IPS-18a (cell line): ENCODE measurements around the gene MANSC1.
"Not testable (repeated sequence)": the region's sequence is repeated elsewhere in the genome, so short reads cannot be mapped to it uniquely, and the experiment has no call there.

Source experiments
- H3K27ac ChIP-seq: one replicate; pipeline ENCODE4 v1.5.1; 2013; ENCODE audit warnings: low read length
- H3K27me3 ChIP-seq: one replicate; pipeline ENCODE4 v1.6.1; 2013; ENCODE audit warnings: mild to moderate bottlenecking, low read length; ENCODE audit not compliant: control insufficient read depth, insufficient read depth
- H3K36me3 ChIP-seq: one replicate; pipeline ENCODE4 v1.6.1; 2013; ENCODE audit warnings: low read depth, low read length; ENCODE audit not compliant: control insufficient read depth
- H3K4me1 ChIP-seq: one replicate; pipeline ENCODE4 v1.6.1; 2013; ENCODE audit warnings: low read depth, low read length; ENCODE audit not compliant: control insufficient read depth
- H3K4me3 ChIP-seq: one replicate; pipeline ENCODE4 v1.5.1; 2013; ENCODE audit warnings: low read length
- H3K9ac ChIP-seq: one replicate; pipeline ENCODE4 v1.6.1; 2013; ENCODE audit warnings: mild to moderate bottlenecking, low read length, moderate library complexity
- H3K9me3 ChIP-seq: one replicate; pipeline ENCODE4 v1.6.1; 2013; ENCODE audit warnings: low read depth, low read length; ENCODE audit not compliant: control insufficient read depth

MANSC1 gene

DNA sequence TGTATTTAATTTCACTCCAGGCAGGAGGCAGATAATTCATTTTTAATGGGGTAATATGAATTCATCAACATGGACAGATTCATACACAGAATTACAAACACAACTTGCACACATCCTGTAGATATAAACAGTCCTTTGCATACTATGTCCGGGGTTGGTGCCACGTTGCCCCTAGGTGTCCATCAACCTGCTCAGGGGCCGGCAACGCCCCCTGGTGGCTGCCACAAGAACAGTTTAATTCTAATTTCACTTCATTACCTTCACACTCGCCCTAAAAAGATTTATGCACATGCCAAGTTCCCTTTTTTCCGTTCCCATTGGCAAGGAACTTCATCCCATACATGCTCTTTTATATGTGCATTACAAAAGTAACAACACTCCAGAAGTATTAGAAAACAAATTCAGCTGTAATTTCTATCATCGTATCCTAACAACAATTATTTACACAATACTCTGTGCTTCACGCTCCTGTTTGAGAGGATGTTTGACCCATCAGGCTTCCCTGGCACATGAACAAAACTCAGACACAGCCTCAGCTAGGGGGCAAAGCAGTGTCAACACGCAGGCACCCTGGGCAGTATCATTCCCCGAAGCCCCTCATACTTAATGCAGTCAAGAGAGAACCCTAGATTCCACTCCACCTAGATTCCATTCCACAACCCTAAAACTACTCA is 15.5 kb downstream of the MANSC1 start:
- Histone ChIP-seq H3K27me3 (no peaks in the 10 kb centered on the region), H3K9ac (no peak overlapping the region), H3K4me3 (no peak overlapping the region)

DNA sequence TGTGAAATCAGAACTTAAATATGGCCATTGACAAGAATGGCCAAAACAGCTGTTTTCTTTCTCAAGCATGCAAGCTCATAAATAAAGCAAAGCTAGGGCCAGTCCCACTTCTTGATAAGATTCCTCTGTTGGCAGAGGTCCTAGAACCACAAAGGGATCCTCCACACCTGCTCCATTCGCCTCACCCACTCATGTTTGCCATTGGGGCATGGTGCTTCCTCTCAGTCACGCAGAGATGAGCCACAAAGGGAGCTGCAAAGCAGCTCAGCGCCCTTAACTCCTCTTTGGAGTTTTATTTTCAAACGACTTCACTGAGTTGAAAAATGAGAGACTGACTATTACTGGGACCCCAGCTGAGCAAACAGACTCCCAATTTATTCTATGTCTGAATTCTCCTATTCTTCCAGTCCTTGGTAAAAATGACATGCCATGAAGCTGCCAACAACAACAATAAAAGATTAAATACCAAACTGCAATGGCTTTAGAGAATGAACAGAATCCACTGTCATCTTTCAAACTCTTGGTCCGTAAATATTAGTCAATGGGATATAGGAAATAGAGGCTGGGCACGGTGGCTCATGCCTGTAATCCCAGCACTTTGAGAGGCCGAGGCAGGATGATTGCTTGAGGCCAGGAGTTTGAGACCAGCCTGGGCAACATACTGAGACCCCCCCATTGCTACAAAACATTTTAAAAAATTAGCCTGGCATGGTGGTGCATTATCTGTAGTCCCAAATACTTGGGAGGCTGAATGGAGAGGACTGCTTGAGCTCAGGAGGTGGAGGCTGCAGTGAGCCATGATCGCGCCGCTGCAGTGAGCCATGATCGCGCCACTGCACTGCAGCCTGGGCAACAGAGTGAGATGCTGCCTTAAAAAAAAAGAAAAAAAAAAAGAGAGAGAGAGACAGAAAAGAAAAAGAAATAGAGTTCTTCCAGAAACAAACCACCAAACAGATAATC is 16.4 kb downstream of the MANSC1 start:
- Histone ChIP-seq H3K9ac (no peak overlapping the region), H3K4me3 (no peak overlapping the region), H3K27me3 (no peaks in the 10 kb centered on the region), H3K9me3 (no peaks in the 10 kb centered on the region), H3K27ac (no peak overlapping the region), H3K4me1 (peaks cover 11% of the 10 kb centered on the region), H3K36me3 (no peaks in the 10 kb centered on the region)

More for the DNA sequence above, 15.5 kb downstream of the MANSC1 start:
- Histone ChIP-seq H3K9me3 (no peaks in the 10 kb centered on the region), H3K27ac (no peak overlapping the region), H3K4me1 (peaks cover 11% of the 10 kb centered on the region), H3K36me3 (no peaks in the 10 kb centered on the region)

DNA sequence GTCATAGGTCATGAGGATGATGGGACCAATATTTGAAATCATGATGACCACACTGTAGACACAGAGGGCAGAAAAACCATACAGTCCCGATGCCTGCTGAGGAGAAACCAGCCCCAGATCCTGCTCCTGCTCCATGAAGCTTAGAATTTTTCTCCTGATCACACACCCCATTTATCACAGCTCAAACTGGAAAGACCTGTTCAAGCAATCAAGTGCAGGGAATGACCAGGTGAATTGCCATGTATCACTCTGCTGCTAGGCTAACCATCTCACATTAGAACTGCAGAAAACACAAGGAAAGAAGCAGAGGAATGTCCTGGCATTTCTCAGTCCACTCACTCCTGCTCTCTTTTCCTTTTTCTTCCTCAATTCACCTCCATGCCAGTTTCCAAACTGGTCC is 18.1 kb downstream of the MANSC1 start:
- no peak overlapping the region for H3K9ac ChIP-seq
- H3K36me3 ChIP-seq, result no peaks in the 10 kb centered on the region
- no peaks in the 10 kb centered on the region for H3K27me3 ChIP-seq
- no peaks in the 10 kb centered on the region for H3K9me3 ChIP-seq
- H3K4me3 ChIP-seq, result no peak overlapping the region
- no peak overlapping the region for H3K27ac ChIP-seq
- H3K4me1 ChIP-seq, result peaks cover 11% of the 10 kb centered on the region

- no peaks in the 10 kb centered on the region for H3K36me3 ChIP-seq
- no peaks in the 10 kb centered on the region for H3K27me3 ChIP-seq
- no peak overlapping the region for H3K4me3 ChIP-seq
- no peaks in the 10 kb centered on the region for H3K9me3 ChIP-seq
- H3K4me1 ChIP-seq, result peaks cover 11% of the 10 kb centered on the region
- H3K9ac ChIP-seq, result no peak overlapping the region
- H3K27ac ChIP-seq, result no peak overlapping the region
These were observed 18.7 kb downstream of the MANSC1 start for GRCh38 chr12:12331244-12331771.

- Histone ChIP-seq H3K36me3 (no peaks in the 10 kb centered on the region), H3K9me3 (no peaks in the 10 kb centered on the region), H3K27me3 (no peaks in the 10 kb centered on the region), H3K4me1 (peaks cover 11% of the 10 kb centered on the region), H3K9ac (no peak overlapping the region), H3K27ac (no peak overlapping the region), H3K4me3 (no peak overlapping the region)
These were observed 22.2 kb downstream of the MANSC1 start for GRCh38 chr12:12327802-12328201.

DNA sequence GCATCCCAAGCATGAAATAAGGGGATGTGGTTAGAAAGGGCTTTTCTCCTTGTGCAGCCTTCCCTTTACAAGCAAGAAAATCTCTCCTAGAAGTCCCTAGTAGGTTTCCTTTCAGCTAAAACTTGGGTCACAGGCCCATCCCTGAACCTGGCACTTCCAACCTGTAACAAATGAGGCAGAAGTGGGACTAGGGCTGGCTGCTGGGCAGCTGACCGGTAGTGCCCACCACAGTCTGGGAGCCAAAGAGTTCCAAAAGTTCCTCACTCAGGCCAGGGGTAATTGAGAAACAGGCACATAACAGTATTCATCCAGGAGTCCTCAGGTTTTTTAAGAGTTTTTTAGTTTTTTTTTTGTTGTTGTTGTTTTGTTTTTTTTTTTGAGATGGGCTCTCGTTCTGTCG is 23.8 kb downstream of the MANSC1 start:
- Histone ChIP-seq H3K9ac (no peak overlapping the region), H3K4me3 (no peak overlapping the region), H3K9me3 (no peaks in the 10 kb centered on the region), H3K36me3 (no peaks in the 10 kb centered on the region), H3K27ac (no peak overlapping the region), H3K4me1 (peaks cover 3% of the 10 kb centered on the region), H3K27me3 (no peaks in the 10 kb centered on the region)

DNA sequence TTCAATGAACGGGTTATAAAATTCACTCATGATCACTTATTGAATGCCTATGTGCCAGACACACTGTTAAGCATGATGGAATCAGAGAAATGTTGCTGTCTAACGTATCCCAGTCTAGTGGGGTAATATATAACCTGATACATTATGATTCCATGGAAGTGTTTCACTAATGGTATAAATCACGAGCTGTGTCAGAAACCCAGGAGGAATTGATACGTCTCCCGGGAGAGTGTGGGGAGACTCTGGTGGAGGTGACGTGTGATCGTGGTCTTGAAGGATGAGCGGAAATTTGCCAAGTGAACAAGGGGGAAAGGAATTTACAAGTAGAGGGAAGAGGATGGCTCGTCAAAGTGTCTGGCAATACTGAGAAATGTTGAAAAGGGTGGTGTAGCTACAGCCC is 26.5 kb downstream of the MANSC1 start:
- Histone ChIP-seq H3K27ac (no peak overlapping the region), H3K9me3 (no peaks in the 10 kb centered on the region), H3K4me3 (no peak overlapping the region), H3K36me3 (no peaks in the 10 kb centered on the region), H3K4me1 (peaks cover 12% of the 10 kb centered on the region), H3K27me3 (no peaks in the 10 kb centered on the region), H3K9ac (no peak overlapping the region)

- no peaks in the 10 kb centered on the region for H3K36me3 ChIP-seq
- H3K4me1 ChIP-seq, result peaks cover 12% of the 10 kb centered on the region
- H3K27ac ChIP-seq, result no peak overlapping the region
- no peaks in the 10 kb centered on the region for H3K27me3 ChIP-seq
- H3K9ac ChIP-seq, result no peak overlapping the region
- no peak overlapping the region for H3K4me3 ChIP-seq
- no peaks in the 10 kb centered on the region for H3K9me3 ChIP-seq
These were observed 26.9 kb downstream of the MANSC1 start for GRCh38 chr12:12323118-12323517.

- Histone ChIP-seq H3K27ac (no peak overlapping the region), H3K27me3 (no peaks in the 10 kb centered on the region), H3K9me3 (no peaks in the 10 kb centered on the region), H3K4me1 (peaks cover 12% of the 10 kb centered on the region), H3K9ac (no peak overlapping the region), H3K4me3 (peak overlapping the region; percentile 22), H3K36me3 (no peaks in the 10 kb centered on the region)
These were observed 30.4 kb downstream of the MANSC1 start for GRCh38 chr12:12319451-12320183.

GRCh38 chr12:12315838-12316237 is 34.2 kb downstream of the MANSC1 start:
- Histone ChIP-seq H3K4me1 (peaks cover 12% of the 10 kb centered on the region), H3K4me3 (no peak overlapping the region), H3K9me3 (no peaks in the 10 kb centered on the region), H3K36me3 (no peaks in the 10 kb centered on the region), H3K27me3 (no peaks in the 10 kb centered on the region), H3K9ac (no peak overlapping the region), H3K27ac (no peak overlapping the region)

- H3K9ac ChIP-seq, result not testable (repeated sequence)
These were observed 39.3 kb downstream of the MANSC1 start for GRCh38 chr12:12310695-12311094.

More at GRCh38 chr12:12310695-12311094, 39.3 kb downstream of the MANSC1 start:
- not testable (repeated sequence) for H3K27ac ChIP-seq, H3K9me3 ChIP-seq, H3K27me3 ChIP-seq, H3K4me1 ChIP-seq, H3K4me3 ChIP-seq, H3K36me3 ChIP-seq
